ENCODE data around the gene FOXD4.
"Not testable (repeated sequence)": the region's sequence is repeated elsewhere in the genome, so short reads cannot be mapped to it uniquely, and the experiment has no call there.

FOXD4 gene

DNA sequence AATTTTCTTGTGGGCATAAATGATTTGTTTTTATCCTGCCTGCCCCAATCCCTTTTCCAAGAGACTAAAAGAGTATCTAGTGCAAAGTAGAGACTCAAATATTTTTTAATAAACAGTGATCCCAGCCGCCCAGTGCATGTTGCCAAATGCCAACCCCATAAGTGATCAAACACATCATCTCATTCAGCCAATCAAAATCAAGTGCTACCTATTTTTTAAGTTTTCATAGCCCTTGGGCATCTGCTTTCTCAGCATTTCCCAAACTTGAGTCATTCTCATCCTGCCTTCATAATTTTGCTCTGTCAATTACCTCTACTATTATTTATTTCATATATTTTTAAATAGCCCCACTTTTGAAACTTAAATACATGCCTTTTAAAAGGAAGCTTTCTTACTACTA is 27.4 kb downstream of the FOXD4 start:
- DNase-seq, result not testable (repeated sequence)

DNA sequence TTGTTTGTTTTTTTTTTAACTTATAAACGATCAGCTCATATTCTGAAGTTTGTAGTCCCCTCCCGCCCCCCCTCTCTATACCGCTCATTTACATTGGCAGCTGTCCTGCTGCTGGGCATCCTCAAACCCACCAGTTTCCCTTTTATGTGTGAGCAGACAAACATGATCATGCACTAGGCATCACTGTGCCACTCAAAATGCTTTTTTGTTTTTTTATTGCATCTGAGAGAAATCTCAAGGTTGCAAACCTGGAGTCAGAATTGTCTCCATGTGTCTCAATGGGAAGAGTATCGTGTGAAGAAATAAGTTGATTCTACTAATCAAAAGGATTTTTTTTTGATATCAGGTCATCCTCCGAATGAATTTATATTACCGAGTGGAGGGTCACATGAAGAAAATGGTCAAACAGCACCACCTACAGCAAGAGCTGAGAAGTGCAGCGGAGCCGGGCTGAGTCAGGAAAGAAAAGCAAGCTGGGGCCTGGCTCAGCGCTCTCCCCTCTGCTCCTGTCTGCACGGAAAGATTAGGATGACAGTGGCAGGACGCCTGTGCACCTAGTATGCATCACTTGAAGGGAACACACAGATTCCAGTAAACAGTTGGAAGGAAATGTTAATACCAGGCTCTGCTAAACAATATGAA is 29.7 kb downstream of the FOXD4 start:
- not testable (repeated sequence) for DNase-seq

DNA sequence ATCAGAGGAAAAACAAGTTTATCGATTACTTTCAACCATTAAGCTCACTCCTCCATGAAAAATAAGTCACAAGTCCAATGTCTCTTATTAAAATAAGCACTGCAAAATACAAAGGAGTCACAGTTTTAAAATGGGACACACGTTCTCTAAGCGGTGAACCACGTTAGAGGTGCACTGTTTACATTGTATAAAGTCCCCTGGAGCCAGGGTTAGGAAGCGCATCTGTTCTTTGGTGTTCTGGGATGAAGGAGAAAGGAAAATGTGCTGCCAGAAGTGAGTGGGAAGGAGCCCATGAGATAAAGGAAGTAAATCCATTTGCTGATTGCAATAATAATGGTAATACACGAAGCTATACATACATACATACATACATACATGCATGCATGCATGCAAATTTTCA is 30.4 kb downstream of the FOXD4 start:
- not testable (repeated sequence) for DNase-seq

DNA sequence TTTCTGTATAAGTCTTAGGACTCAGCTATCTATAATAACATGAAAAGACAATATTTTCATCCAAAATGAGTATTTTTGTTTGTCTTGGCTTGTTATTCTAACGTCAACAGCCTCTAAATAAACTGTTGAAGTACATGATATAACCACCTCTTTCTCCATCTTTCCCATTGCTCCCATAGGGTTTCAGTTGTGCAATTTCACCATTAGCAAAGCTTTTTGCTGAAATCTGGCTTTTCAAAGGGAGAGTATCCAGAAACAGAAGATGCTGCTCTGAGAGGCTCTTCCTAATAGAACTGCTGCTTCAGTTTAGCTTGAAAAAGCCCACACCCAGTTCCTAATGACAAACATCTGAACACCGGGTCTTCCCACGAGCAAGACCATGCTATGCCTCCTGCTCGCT is 31.1 kb downstream of the FOXD4 start:
- not testable (repeated sequence) for DNase-seq

DNA sequence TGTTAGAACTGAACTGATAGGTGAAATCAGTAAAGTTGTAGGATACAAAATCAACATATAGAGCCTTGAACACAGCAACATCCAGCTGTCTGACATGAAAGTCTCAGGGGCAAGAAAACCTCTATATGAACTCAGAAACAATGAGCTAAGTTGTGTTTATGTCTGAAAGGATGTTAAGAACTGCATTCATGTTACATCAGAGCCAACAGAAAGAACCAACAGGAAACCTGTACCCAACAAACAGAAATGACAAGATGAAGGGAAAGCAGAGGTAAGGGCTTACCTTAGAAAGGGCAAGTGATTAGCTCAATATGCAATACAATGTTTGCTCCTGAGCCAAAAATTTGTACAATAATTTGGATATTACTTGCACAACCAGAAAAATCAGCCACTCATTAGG is 31.5 kb downstream of the FOXD4 start:
- not testable (repeated sequence) for DNase-seq

DNA sequence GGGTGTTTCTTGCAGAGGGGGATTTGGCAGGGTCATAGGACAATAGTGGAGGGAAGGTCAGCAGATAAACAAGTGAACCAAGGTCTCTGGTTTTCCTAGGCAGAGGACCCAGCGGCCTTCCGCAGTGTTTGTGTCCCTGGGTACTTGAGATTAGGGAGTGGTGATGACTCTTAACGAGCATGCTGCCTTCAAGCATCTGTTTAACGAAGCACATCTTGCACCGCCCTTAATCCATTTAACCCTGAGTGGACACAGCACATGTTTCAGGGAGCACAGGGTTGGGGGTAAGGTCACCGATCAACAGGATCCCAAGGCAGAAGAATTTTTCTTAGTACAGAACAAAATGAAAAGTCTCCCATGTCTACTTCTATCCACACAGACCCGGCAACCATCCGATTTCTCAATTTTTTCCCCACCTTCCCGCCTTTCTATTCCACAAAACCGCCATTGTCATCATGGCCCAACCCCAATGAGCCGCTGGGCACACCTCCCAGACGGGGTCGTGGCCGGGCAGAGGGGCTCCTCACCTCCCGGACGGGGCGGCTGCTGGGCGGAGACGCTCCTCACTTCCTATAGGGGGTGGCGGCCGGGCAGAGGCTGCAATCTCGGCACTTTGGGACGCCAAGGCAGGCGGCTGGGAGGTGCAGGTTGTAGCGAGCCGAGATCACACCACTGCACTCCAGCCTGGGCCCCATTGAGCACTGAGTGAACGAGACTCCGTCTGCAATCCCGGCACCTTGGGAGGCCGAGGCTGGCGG is 35.1 kb downstream of the FOXD4 start:
- not testable (repeated sequence) for DNase-seq

DNA sequence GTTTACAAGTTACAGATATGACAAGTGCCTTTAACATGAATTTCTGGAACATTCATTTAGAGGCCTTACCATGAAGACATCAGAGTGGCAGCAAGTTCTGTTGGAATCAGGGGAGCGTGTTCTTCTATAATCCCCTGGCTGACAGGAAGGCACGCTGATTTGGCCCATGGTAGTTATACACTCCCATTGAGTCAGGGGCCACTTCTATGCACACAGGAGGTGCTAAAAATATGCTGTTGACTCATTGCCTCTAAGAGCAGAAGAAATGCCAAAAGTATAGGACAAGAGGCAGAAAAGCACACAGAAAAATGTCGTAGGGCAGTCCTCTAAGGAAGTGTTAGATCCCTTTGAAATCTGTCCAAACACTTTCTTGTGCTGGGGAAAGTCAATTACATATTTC is 39.9 kb downstream of the FOXD4 start:
- DNase-seq, result not testable (repeated sequence)

DNA sequence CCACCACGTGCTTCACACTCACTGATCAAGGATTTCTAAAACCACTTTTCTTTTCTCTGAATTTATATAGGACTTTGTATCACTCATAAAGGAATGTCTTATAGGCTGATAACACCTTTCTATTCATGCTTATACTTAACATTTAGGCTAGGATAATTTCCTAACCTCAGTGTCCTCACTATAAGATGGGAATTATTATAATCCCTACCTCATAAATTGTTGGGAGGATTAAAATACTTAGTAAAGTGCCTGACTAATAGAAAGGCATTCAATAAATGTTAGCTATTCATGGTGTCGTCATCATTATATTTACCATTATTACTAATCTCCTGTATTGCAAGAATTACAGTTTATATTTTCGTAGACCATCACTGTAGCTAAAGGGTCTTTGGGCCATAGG is 41.8 kb downstream of the FOXD4 start:
- not testable (repeated sequence) for DNase-seq

DNA sequence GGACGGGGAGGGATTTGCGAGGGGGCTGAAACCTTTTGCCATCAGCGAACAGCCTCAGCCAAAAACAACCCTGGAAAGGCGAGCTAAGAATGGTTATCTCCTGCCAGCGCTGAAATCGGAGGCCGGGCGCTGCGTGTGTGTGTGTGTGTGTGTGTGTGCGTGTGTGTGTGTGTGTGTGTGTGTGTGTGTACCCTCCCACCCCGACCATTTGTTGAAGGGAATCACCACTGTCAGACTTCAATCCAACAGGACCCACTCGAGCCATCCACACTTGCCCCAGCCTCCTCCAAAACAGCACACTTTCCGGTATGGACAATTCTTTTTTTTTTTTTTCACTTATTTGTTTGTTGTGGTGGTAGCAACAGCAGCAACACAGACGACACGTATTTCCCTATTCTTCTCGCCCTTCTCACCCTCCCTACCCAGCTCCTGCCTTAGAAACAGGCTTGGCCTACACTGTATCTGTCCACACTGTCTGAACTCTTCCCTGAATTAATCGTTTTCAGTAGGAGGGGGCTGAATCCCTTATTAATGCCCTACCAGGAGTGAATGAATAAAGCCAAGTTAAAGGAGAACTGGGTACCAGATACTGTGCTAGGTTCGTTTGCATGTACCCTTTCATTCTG is 44.2 kb downstream of the FOXD4 start:
- not testable (repeated sequence) for DNase-seq

DNA sequence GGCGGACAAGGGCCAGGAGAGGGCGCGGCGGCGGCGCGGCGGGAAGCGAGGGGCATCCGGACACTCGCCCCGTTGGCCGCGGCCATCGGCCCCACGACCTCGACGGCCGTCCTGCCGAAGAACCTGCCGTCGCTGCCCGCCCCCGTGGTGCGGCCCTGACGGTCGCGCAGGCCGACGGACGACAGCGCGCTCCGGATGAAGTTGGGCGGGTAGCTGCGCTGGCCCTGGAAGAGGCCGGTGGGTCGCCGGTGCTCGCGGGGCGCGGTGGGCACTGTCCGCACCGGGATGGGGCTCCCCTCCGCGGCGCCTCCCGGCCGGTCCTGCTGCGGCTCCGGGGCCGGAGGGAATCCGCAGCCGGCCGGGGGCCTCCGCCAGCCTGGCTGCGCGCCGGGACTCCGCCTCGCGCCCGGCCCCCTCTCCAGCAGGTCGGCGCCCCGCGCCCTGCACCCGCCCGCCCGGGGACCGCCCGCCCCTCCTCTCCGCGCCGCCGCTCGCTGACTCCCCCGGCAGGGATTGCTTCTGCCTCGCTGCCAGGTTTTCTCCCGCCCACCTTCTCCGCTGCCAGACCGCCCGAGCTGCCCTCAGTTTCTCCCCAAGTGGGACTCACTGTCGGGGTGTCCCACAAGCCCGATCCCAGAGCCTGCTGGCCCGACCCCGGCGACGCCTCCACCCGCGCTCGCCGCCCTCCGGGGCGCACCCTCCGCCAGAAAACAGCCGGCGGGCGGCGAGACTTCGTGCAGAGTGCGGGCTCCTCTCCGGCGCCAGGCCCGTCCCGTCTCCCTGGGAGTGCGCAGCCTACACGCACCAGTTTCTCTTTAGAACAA is 44.9 kb downstream of the FOXD4 start:
- DNase-seq, result not testable (repeated sequence)

Data from CD4-positive, alpha-beta T cell treated with Interleukin-1 beta for 1 hour (primary cell).